NCI-H1105 (cell line): ENCODE results near the gene LRRC71.

Source experiments
- DNase-seq: peaks from one replicate; lab custom pipeline; 2025; lab: John Stamatoyannopoulos, UW

The LRRC71 gene

DNA sequence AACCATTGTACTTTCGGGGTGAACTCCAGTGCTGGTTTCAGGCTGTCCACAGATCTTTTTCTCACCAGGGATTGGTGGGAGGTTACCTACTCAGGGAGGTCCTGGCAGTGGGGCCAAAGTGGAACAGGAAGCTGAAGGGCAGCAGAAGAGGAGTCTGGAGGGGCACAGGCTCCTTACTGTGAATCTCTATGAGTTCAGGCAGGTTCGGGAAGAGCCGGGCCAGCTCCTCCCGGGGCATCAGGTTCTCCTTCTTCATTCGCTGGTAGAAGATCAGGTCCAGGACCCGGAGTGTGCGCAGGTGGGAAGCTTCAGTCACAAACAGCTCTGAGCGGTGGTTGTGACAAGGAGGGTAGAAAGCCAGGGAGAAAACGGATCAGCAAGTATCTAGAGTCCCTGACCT lies 26.7 kb downstream of the LRRC71 start:
- DNase-seq = no peak

DNA sequence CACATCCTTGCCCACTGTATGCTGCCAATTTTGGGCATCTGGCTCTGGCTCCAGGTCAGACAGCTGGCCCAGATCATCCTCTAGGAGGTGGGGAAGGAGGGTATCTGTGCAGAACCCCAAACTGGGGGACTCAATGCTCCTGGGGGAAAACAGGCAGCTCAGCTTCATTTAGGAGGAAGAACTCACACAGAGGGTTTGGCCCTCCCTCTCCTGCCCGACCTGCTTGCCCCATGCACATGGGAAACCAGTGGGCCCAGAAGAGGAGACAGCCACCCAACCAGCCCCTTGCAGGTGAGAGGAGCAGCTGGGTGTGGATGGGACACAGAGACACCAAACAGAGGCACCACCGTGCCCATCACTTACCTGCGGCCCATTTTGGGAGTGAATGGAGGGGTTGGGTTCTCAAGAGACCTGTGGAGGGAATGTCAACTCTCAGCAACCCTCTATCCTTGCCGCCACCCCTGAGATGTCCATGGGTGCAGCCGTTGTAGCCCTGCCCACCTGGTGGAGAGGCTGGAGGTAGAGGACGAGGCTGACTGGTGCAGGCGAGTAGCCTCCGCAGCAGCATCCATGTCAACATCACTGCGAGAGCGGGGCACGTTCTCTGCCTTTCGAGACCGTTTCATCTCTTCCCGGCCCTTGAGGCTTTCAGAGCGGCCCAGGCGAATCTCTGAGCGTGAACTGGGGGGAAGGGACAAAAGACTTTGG lies 27.5 kb downstream of the LRRC71 start:
- no peak for DNase-seq

DNA sequence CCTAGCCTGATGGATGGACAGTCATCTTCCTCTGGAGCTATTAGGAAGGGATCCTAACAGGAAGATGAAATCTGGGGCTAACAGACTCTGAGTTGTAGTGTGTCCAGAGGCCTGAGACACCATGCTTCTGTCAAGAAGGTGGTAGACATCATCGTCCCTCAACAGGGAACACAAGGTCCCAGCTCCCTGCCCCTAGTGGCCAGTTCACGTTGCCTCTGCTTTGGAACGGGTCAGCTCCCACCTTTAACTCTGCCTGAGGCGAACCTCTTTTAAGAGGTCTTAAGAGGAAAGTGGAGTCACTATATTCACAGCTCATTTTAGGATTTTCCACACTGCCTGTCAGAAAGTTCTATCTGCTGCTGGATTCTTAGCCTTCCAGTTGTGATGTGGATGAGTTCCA lies 28.3 kb downstream of the LRRC71 start:
- no peak for DNase-seq

DNA sequence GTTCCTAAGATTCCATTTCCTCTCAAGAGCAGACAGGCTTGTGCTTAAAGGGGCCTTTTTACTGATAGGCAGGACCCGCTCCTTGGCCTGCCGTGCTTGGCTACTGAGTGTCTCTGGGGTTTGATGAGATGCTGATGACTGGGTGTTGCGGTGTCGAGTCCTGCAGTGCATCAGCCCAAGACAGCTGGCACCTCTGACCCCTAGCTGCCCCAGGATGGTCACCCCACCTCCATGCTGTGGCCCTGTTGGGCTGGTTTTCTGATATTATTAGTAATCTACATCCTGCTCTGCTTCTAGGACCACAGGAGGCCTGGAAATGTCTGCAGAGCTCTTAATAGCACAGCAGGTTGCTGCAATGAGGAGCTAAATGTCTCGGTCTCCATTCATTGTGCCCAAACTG lies 28.7 kb downstream of the LRRC71 start:
- DNase-seq = no peak

DNA sequence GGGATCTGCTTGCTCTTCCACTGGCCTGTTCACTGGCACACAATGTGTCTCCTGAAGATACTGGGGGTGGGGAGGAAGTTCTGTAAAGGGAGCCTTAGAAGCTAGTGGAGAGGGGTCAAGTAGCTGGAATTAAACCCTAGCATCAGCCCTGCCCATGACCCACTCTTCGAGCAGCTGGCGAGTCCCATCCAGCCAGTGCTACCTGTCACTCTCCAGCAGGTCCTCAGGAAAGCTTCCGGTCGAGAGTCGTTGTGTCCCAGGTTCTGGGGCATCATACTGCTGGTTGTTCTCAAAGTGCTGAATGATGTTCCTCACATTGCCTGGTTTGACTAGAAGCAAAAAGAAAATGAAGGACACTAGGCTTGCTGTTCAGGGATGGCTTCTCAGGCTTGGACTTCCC lies 30.9 kb downstream of the LRRC71 start:
- no peak for DNase-seq

DNA sequence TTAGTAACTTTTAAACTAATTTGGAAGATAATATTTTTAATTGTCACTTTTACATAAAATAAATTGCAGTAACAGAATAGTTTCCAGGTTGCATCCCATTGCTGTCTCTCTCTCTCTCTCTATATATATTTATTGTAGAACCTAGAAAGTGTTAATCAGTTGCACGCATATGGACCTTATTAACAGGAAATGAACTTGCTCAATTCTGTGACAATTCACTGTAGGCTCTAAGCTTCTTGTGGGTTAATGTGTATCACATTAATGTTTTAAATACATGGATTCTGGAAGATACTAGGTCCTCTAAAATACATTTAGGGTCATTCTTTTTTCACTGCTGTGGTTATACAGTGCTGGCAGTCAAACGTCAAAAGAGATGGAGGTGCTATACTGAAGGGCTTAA lies 33.1 kb downstream of the LRRC71 start:
- no peak for DNase-seq

DNA sequence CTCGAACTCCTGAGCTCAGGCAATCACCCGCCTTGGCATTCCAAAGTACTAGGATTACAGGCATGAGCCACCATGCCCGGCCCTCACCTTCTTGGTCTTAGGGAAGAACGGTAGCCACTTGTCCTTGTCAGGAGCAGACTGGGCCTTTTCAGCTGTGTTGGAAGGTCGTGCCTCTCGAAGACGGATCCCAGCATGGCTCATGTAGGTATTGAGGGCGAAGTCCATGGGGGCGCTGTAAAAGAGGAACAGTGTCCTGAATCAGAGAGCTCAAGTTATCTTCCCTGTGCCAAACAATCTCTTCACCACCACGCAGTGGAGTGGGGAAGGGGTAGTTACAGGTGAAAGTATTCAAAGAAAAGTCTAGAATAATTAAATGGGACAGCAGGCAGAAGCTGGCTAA lies 35.9 kb downstream of the LRRC71 start:
- DNase-seq = no peak

DNA sequence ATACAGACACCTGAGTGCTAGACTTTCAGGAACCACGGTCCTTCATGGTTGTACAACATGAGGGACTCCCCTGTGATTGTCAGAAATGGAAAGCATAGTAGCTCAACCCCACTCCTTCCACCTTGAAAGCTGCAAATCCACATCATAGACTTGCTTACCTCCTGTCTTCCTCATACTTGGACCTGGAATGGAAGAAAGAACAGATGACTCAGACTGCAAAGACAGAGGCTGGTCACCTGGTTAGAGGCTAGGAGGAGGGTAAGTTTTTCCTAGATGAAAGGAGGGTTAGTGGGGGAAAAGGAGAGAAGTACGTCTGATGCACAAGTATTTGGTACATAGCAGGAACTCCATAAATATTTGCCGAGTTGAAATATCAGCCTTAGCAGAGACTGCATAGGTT lies 37.2 kb downstream of the LRRC71 start:
- no peak for DNase-seq

DNA sequence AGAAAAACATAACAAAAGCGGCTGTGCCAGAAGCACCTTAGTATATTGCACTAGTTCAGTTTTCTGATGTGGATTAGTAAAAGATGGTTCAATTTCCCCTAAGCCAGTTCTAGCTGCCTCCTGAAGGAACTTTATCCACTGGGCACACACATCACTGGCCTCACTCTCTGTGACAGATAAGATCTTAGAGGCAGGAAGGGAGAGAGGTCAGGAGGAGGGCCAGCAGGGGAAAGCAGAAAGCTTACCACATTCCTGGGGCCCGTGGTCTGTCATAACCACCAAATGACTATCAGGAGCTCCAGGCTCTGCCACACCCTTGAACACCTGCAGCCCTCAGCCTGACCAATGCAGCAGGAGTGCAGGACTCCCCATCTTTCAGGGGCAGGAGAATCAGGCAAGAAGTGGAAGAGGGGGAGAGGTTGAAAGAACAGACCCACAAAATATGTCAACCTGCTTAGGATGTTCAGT lies 37.8 kb downstream of the LRRC71 start:
- no peak for DNase-seq

DNA sequence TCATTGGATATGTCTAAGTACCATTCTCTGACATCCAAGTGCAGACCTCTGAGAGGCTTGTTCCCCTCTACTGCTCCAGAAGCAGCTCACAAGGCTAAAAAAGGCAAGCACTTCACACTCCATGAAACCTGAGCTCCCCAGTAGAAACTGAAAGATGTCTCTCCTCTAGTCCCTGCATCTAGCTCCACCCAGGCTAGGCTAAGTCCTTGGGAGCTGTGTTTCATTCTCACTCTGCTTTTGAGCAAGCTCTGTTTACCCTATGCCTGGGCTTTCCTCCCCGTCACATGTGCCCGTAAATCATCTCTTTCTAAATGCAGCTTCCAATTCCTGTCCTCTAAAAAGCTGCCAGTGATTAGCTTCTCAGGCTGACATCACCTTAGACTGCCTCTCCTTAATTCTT lies 39.0 kb downstream of the LRRC71 start:
- DNase-seq = no peak

DNA sequence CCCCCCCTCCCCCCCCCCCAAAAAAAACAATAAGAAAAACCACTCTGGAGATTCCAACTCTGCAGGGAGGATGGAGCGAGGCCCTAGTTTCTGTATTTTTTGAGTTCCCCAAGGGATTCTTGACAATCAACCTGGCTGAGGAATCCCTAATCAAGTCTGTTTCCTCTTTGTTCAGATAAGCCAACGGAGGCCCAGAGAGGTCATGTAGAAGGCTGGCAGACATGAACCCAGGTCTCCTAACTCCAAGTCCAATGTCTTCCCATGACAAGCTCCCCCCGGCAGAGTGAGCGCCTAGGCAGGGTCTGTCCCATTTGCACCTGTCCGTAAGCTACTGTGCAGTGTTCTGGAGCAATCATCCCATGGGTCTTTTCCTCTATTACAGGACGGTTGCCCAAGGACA lies 39.5 kb downstream of the LRRC71 start:
- DNase-seq = no peak

DNA sequence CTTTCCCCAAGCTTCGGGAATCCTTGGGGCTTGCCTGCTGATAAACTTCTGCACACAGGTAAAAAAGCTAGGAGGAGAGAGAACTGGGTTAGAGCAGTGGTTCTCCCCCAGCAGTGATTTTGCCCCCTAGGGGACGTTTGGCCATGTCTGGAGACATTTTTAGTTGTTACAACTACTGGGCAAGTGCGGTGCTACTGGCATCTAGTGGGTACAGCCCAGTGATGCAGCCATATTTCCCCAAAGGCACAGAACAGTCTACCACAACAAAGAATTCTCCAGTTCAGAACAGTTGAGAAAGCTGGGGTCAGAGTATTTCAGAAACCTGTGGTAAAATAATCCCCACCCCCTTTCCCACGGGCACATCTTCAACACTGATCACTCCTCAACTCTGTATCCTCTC lies 41.3 kb downstream of the LRRC71 start:
- DNase-seq = no peak

DNA sequence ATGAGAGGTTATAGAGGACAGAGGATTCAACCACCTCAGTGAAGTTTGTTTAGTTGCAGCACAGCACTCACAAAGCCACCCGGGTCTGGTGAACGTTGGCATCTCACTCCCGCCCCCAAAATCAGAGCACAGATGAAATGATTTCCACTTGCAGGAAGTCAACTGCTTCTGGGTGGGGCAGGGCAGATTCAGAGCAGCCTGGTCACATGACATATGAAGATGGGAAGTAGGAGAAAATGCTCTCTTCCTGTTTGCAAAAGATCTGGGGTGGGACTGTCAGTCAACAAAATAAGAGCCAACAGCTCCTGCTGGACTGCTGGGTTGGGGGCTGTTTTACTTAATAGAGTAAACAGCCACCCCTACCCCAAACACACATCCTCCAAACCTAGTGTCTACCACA lies 43.2 kb downstream of the LRRC71 start:
- no peak for DNase-seq

DNA sequence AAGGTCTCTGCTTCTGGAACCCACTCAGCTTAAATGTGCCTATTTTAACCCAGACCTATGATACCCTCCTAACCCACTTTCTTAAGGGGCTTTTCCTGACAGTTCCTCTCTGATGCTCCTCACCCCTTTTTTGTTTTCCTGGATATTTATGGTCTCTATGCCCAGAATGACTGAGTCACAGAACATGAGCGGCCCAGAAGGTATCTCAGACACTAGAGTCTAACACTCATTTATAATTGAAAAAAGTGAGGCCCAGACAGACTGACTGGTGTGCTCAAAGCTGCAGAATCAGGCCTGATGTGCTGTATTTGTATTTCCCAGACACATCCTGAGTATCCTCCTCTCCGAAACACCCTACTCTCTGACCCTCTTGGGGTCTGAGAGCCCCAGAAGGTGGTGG lies 44.0 kb downstream of the LRRC71 start:
- no peak for DNase-seq

DNA sequence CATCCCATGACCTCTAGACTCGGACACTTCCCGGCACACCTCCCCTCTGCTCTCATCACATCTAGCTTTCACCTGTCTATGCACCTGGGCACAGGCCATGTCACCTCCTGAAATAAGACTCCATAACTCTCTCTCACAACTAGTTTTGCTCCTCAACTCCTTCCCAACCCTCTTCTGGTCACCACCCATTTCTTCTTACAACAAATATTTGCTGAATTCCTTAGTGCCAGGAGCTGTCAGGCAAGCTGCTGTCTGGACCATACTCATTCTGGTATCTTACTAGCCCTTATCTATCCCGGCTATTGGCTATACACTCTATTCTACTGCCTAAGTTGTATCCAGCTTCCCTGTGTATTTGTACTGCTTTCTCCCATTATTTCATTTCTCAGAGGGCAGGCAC lies 49.1 kb downstream of the LRRC71 start:
- DNase-seq = no peak

DNA sequence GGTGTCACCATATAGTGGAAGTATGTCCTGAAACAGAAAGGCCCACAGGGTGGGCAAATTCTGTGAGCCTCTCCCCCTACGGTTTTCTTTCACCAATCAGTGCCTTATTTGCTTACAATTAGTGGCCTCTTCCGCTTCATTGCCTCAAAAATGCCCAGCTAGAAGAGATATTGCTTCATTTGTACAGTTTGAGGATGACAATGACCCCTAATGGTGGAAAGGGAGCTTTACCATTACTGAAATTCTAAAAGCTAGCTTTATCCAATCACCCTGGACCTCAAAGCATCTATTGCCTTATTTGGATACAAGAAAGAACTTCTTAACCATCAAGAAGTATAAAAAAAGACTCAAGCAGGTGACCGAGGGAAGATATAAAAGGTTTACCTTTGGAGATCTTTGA lies 49.6 kb downstream of the LRRC71 start:
- DNase-seq = no peak

DNA sequence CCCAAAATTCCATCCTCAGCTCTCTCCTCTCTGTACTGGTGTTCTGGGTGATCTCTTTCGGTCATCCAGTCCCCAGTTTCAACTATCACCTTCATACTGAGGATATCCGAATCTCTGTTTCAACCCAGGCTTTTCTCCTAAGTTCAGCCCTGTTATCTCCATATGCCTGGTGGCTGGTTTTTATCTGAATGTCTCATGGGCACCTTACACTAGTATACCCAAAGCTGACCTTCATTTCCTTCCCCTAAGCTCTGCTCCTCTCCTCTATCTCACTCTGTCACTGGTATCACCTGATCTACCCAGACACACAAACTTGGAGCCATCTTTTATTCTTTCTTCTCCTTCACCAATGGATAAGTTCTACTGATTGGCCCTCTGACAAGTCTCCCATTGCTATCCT lies 53.0 kb downstream of the LRRC71 start:
- DNase-seq = no peak

DNA sequence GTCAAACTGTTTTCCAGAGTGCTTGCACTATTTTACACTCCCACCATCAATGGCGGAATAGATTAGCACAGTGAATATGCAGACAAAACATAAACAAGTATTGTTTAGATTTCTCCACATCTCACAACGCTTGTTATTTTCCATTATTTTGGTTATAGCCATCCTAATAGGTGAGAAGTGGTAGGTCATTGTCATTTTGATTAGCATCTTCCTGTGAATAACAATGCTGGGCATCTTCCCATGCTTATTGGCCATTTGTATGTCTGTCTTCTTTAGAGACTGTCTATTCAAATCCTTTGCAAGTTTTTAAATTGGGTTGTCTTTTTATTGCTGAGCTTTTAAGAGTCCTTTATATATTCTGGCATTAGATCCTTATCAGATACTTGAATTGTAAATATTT lies 54.7 kb downstream of the LRRC71 start:
- DNase-seq = no peak

DNA sequence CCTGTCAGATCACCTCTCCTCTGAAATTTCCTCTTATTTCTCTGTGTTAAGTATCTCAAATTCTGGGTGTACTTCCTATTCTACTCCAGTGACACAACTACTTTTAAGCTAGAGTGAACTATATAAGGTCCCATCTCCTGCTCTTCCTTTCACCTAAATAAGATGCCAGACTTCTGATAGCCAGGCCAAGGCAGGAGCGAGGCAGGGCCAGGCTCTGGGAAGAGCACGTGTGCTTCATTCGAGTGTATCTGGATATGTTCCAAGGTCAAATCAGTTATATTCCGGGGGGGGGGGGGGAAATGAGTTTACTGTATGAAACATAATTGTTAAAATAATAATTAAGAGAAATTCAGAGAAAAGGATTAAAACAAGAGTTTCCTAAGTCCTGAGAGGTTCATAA lies 60.1 kb downstream of the LRRC71 start:
- no peak for DNase-seq
